GM21528 (cell line): ENCODE data around the gene SRSF8.

ENCODE experiments used
- ATAC-seq: cut with Tn5 transposase; IDR thresholded peaks from one replicate; pipeline ENCODE4 v1.9.1; 2021; ENCODE audit warnings: mild to moderate bottlenecking, moderate library complexity; ENCODE audit not compliant: unreplicated experiment, low FRiP score

SRSF8 gene

DNA sequence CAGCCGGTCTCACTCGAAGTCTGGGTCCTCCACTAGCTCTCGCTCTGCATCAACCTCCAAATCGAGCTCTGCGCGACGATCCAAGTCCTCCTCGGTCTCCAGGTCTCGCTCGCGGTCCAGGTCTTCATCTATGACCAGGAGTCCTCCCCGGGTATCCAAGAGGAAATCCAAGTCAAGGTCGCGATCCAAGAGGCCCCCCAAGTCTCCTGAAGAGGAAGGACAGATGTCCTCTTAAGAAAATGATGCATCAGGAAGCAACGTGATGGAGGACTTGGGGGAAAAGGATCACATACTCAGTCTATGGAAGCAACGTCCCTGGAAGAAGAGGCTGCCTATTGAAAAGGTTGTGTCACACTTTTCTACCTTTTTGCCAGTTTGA lies 1.1 kb downstream of the SRSF8 start:
- peak; percentile 1 for ATAC-seq

DNA sequence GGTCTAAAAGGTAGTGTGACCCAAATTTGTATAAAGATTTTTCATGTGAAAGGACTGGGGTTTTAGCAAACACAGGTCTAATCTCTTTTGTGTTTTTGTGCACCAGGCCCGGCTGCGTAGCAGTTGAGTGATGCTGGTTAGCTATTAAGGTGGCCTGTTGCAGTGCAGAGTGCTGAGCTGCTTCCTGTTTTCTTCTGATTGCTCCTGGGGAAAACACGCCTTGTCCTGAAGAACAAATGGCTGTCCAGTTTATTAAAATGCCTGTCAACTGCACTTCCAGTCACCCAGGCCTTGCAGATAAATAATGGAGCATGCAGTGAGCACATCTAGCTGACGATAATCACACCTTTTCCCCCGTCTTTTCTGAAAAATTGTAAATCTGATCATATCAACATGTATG lies 1.8 kb downstream of the SRSF8 start:
- peak; percentile 76 for ATAC-seq

DNA sequence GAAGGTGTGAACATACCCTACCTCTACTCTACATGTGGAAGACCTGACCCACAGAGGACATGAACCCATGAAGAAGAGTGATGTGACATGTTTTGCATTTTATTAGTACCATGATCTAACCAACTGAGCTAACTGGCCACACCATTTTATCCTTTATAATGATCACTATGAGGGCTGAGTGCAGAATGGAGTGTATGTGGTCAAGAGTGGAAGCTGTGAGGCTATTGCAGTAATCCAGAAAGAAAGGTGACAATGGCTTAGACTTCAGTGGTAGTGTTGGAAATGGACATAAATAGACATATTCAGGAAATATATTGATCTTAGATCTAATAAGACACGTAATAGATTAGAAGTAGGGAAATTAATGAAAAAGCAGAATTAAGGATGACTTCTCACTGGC lies 3.8 kb downstream of the SRSF8 start:
- ATAC-seq, result no peak

DNA sequence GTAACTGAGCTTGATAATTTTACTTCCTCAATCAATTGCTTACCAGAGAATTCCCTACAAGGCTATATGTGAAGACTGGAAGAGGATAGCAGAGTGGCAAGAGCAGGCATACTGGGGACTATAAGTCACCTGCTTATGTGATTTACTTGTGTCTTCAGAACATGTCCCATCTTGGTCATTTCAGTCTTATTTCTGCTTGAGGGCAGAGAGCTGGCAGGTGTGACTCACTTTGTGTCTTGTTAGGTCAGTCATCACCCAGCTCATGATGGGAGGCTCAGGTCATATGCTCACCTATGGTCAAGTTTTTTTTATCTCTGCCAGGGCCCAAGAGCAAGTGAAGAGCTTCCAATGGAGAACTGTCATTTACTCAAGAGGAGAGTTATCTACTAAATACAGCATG lies 6.2 kb downstream of the SRSF8 start:
- ATAC-seq, result no peak

DNA sequence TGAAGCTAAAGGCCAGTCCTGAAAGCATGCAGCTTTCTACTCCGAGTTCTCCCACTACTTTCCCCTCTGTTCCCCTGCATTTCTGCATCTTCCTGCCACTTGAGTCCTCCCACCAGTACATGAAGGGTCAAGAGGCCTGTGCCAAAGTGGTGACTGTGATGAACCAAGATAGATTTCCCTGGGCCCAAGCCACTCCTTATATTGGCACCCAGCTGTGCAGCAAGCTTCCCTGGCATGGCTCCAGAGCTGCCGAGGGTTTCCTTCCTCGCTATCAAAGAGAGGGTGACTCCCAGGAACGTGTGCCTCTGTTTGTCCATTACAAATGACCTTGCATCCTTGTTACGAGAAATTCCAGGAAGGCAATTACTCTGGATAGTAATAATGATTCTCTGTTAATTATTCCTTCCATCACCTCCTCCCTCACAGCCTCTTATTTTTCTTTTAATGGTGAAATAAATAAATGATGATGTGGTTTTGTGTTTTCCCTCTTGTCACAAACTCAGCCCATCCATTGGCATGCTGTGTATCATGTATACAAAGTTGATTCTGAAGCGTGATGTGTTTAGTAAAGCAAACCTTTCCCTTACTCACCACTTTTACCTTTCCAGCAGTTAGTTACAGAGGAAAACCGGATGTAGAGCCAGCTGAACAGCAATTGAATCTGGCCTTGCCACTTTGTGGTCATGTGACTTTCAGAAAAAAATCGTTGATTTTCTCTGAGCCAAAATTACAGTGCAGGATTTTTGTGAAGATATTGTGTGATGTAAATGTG lies 8.3 kb downstream of the SRSF8 start:
- no peak for ATAC-seq

DNA sequence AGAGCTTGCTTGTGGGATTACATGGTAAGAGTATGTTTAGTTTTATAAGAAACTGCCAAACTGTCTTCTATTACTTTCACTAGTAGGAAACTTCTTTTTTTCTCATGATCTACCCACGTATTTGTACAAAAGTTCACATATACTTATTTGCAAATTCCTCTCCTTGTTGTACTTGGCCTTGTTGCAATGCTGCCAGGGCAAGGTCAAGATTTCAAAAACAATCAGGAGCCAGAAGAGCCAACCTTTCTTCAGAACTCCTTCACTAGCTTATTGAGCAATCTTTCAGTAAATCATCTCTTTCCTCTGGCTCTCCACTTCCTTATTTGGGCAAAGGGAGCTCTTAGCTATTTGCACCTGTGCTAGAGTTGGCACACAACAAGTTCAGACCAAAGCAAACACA lies 9.7 kb downstream of the SRSF8 start:
- no peak for ATAC-seq

DNA sequence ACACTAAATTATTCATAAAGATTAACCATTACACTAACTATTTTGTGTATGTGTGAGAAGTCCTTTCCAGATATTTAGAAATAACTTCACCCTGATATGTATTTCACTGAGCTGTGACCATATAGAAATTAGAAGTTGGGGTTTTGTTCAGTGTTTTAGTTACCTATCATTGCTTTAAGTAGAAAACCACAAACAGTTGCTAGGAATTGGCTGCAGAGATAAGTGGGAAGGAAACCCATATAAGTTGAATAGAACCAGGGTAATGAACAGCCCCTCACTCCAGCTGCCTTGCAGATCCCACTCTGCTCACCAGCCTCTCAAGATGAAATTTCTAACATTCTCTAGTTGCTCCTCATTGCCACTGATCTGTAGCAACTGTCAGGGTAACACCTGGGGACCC lies 10.3 kb downstream of the SRSF8 start:
- ATAC-seq, result no peak

DNA sequence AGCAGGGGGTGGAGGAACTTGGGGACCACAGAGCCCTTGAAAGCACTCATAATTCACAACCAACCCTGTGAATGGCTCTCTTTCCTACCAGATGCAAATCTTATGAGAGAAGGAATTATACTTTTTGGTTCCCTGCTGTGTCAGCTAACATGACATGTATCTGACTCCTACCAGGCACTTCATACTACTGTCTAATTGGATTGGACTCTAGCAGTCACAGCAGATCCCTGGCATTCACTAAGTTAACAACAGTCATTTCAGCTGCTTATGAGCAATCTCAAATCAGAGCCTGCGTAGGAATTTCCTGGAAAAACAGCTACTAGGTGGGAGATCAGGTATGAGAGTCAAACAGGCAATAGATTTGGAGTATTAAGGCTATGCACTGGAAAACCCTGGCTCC lies 11.8 kb downstream of the SRSF8 start:
- ATAC-seq, result no peak

DNA sequence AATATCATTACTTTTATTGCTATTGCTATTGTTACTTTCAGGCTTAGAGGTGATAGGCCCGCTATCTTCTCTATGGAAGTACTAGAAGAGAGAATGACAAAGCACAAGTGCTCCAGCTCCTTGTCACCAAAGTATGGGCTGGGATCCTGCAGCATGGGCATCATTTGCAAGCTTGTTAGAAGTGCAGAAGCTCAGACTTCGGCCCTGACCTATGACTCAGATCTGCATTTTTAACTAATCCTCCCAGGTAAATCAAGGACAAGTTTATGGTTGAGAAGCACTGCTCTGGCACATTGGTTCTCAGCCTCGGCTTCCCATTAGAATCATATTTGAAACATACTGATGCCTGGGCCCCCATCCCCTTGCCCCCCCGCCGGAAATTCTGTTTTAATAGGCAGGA lies 14.3 kb downstream of the SRSF8 start:
- ATAC-seq, result no peak

DNA sequence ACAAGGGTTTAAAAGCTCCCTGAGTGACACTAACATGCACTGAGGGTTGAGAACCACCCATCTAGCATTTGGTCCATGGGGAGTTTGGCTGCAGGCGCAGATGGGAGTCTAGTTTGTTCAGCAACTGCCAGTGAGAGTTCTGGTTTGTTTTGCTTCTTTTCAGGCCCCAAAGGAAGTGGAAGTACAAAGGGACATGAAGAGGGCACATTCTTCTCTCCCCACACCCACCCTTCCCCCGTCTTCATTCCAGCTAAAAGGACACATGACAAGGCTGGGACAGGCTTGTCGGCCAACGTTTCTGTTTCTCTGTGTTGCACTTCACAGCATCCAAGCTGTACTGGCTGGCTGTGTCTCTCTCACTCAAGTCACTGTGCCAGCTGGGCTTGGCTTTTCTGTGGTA lies 14.7 kb downstream of the SRSF8 start:
- ATAC-seq, result no peak

DNA sequence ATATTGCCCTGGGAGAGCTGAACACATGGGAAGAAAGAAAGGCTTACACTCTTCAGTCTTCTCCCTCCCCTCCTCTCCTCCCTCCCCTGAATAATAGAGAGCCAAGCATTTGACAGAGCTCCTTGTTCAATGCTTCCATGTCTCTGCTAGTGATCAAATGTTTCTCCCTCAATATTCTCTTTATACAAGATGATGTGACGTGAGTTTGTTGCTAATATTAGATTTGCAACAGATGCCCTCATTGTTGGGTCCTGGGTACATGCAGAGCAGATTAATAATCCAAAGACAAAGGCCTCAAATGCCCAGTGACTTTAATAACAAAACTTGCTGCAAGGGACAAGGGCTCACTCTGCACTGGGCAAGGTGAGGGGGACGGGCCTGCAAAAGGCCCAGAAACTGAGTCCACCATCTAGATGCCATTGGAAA lies 15.9 kb downstream of the SRSF8 start:
- ATAC-seq, result no peak

DNA sequence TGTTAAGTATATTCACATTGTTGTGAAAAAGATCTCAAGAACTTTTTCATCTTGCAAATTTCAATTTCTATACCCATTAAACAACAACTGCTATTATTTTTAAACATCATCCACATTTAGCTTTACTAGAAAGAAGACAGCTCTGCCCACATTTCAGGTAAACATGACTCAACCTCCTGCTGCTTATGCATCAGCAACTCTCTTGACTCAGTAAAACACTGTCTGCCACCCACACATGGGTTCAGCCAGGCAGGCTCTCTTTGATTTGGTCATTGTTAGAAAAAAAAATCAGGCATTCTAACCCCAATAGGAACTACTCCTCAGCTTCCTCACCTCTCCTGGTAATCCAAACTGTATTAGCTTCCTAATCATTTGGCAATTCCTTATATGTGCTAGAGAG lies 17.8 kb downstream of the SRSF8 start:
- no peak for ATAC-seq

DNA sequence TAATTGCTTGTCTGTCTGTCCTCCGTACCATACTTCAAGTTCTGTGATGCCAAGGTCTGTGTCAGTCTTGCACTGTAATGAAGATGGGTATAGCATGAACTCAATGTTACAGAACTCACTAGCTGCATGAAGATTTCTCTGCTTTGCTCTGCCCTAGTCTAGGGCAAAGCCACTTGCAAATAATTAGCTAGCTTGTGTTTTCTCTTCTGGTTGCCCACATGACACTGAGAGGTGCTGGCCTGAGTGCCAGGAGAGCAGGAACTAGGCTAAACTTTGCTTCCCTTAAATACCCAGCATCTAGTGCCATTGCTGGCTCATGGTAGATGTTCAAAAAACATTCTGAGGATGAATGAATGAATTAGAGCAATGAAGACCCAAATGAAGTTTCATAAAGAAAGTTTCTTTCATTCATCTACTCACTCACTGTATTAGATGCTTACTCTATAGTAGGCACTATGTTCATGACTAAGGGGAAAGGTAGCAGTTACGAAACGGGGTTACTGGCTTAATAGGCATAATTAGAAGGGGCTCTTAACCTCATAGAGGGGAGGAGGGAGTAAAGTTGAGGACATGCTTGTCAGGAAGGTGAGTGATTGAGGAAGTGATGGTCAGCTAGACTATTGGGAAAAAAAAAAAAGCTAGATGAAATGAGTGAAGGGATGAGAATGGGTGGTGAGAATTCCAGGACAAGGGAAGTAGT lies 18.5 kb downstream of the SRSF8 start:
- no peak for ATAC-seq

DNA sequence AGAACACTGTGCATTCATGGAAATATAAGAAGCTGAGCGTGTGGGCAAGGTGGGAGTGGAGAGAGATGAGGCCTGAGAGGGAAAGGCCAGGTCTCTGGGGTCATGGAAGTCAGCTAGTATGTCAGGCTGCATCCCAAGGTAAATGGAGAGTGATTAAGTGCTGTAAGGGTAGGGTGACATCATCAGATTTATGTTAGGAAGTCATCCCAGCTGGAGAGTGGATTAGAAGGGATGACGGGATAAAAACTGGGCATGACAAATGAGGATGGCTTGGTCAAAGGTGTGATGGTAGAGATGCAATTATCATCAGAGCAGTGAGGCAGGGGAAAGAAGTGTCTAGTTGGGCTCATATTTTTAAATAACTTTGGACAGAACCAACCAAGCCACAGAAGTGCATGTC lies 19.4 kb downstream of the SRSF8 start:
- no peak for ATAC-seq

DNA sequence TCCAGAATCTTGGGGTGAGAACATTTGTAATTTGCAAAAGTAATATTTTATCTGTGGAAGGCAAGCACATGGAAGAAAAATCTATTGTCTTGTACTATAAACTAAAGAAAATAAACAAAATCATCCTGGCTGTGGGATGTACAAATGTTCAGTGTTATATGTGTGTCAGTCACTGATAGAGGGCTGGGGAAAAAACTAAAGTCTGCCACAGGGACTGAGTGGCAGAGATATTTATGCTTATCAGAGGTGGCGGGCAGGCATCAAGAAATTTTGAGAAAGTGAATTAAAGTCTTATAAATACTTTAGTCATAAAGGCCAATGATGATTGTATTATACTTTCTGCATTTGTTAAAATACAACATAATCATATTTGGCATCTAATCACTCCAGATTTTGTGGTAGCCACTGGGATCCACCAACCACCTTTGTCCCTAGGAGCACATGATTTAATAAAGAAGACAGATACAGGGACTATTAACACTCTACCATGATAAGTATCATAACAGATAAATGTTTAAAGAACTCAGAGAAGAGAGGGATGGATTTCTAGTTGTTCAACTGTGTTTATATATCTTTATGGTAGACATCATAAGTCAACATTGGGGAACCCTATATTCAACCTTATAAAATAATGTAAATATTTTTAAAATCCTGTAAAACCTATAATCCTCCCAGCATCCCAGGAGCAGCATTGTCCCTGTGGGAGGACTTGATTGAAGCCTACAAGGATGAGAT lies 20.3 kb downstream of the SRSF8 start:
- ATAC-seq, result no peak

DNA sequence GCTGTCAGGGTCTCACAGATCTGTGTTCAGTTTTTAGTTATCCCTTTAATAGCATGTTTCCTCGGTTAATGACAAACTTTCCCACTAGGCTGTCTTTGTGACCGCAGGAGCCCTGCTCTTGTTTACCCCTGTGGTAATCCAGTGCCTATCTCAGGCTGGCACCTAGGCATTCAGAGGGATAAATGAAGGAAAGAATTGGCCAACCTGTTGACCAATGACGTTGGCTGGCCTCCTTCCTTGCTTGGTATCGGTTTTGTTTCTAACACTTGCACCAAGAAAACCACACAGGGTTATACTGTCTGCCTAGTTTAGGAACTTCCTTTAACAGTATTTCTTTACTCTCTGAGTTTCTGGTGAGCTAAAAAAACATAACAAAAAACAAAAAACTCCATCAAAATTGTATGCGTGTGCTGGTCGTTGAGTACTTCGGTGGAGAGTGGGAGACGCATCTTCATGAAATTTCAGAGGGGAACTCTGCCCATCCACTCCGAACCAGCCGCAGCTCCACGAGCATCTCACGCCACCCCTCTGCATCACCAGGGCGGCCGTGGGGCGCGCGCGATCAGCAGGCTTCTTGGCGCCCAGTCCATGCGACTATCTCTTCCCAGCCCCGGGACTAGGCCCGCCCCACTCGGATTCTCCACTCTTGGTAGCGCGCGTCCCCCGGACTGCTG lies 22.4 kb downstream of the SRSF8 start:
- ATAC-seq, result peak; percentile 57

DNA sequence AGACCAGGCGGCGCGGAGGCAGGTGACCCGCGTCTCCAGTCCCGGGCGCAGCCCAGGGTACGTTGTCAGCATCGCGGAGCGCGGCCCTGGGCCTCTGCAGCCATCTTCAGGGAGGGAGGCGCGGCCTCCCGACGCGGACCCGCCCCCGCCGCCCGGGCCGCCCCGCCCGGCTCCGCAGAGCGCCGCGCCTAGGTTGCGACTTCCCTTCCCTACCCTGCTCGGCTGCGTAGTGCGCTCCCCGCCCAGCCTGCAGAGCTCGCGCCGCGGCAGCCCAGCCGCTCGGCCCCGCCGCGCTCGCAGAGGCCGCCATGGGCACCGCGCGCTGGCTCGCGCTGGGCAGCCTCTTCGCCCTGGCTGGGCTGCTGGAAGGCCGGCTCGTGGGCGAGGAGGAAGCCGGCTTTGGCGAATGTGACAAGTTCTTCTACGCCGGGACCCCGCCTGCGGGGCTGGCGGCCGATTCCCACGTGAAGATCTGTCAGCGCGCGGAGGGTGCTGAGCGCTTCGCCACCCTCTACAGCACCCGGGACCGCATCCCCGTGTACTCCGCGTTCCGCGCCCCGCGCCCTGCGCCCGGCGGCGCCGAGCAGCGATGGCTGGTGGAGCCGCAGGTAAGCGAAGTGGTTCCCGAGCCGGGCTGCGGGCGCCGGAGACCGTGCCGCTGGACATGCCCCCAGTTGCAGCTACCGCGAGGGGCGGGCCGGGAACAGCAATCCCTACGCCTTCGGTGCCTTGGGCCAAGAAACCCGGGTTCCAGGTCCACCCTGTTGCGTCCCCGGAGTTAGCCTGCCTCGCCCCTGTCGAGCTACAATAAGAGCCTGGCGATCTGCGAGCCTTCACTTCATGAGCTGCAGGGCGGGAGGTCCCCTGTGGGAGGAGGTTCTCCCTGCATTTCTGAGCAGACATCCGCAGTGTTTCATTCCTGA lies 23.2 kb downstream of the SRSF8 start, which contains the start of gene ENDOD1:
TSS of gene ENDOD1 (plus strand) at position 227 of the 923 bp plus-strand sequence. CDS start at position 309, 82 bp downstream.
- ATAC-seq, result peak; percentile 95

DNA sequence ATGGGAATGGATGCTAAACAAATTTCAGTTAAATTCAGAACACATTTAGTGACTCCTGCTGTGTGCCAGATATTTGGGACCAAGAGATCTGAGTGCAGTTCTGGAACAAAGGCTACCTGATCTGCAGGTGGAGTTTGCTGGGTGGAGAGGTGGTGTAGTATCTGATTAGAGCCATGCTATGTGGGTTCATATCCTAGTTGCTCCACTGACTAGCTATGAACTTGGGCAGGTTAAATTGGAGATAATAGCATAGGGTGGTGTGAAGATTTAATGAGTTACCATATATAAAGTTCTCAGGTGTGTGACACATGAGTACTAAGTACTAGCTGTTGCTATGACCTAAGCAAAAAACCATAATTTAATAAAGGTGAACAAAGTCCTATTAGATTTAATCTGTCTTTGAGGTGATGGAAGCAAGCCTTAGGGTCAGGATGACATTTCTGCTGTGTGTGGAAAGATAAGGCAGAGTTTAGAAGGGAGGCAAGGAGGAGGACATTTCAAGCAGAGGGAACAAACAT lies 25.0 kb downstream of the SRSF8 start:
- no peak for ATAC-seq

DNA sequence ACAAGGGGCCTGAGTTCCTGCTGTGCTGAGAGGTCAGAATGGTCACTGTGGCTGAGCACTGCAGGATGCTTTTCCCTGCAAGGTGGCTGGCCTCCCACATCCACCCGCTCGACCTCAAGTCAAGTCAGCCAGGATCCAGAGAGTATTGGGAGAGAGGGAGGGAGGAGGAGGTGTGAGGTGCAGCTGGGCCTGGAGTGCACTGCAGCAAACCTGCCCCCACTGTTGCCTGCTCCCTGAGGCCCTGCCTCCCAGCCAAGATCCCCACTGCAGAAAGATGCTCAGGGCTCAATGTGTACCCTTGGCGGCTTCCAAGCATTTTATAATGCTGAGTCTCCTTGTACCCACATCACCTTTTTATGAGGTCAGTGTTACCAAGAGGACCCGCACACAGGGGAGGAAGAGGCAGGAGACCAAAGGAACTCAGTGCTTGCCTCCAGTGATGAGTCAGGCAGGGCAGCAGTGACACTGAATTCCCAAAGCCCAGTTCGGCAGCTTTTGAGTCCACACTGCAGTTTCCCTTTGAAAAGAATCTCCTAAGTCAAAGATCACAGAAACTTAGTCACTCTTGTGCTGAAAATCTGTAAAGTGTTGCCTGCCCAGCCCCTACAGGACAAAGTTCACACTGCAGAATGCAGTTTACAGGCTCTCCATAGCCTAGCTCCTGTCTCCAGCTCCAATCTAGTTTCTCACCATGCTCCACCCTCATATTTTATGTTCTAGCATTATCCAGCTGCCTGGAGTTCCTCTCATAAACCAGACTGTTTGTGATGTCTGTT lies 26.0 kb downstream of the SRSF8 start:
- ATAC-seq, result no peak
